HL-60/S4 (cell line): ENCODE measurements around the gene ASAP2.

ENCODE experiments used
- in situ Hi-C: fragments of 300-500 bp; cut with MboI; formaldehyde crosslinking; loops from 2 replicates; pipeline ENCODE4 v1.14.3; 2022; ENCODE audit warnings: low sequenced_read_pairs

ASAP2 gene

DNA sequence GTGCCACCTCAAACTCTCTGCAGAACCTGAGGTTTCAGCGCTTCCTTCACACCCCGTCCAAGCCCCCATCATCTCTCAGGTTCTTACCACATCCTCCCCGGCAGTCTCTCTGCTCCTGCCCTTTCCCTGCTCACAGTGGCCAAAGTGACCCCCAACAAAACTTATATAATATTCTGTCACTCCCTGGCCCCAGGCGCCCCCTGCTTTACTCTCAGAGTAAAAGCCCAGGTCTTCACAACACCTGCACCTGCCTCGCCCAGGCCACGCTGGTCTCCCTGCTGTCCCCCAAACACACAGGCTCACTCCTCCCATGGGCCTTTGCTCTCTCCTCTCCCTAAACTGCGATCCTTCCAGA is 210.3 kb downstream of the ASAP2 start:
- in situ Hi-C loops: no loop called here

DNA sequence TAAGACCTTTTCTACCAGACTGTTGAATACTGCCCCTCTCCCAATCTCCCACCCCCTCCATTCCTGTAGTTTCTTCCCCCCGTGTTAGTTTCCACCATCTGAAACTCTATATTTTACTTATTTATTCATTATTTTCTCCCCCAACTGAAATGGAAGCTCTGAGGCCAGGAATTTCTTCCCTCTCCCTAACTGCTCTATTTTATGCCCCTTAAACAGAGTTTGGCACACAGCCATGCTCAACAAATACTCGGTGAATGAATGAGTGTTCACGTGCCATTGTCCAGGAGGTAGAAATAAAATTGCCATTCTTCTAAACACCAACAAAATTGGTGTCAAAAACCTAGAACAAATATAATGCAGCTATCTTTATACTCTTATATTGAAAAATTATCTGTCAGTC is 211.1 kb downstream of the ASAP2 start:
- in situ Hi-C loops: no loop called here

DNA sequence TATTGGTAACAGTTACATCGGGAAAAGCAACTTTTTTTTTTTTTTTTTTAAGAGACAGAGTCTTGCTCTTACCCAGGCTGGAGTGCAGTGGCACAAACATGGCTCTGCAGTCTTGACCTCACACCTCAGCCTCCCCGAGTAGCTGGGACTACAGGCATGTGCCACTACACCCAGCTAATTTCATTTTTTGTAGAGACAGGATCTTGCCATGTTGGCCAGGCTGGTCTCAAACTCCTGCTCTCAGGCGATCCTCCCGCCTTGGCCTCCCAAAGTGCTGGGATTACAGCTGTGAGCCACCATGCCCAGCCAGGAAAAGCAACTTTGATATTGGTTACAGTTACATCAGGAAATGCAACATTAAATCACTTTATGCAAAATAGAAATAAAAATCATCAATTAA is 212.1 kb downstream of the ASAP2 start:
- in situ Hi-C loops: no loop called here

DNA sequence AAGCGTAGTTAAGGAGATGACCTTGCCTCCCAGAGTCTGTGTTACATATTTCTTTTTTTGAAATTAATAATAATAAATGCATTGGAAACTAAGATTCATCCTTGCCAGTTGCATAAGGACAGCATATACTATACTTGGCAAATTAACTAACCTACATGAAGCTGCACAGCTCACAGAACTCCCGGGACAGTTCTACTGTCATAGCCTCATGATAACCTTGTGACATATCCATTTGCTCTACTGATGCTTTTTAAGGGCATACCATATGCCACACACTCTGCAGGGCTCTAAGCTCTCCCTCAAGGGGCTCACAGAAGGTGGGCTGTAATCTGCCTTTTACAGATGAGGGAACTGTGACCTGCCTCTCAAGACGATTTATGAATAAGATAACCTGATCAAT is 212.9 kb downstream of the ASAP2 start:
- in situ Hi-C loops: no loop called here

DNA sequence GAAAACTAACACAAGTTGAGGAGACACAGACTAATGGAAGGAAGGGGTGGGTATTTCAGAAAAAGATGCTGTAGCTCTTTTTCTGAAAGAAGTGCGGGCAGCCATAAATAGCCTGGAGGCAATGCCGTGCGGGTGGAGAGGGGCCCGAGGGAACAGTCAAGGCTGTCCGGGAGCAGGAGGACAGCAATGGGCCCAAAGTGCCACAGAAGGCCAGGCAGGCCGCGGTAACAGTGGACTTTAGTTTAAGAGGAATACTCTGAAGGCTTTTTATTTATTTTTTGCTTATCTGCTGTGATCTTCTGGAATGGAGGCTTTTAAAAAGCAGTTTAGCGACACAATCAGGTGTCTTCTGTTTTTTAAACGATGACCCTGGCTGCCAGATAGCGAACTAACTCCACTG is 213.9 kb downstream of the ASAP2 start:
- in situ Hi-C loops: no loop called here

DNA sequence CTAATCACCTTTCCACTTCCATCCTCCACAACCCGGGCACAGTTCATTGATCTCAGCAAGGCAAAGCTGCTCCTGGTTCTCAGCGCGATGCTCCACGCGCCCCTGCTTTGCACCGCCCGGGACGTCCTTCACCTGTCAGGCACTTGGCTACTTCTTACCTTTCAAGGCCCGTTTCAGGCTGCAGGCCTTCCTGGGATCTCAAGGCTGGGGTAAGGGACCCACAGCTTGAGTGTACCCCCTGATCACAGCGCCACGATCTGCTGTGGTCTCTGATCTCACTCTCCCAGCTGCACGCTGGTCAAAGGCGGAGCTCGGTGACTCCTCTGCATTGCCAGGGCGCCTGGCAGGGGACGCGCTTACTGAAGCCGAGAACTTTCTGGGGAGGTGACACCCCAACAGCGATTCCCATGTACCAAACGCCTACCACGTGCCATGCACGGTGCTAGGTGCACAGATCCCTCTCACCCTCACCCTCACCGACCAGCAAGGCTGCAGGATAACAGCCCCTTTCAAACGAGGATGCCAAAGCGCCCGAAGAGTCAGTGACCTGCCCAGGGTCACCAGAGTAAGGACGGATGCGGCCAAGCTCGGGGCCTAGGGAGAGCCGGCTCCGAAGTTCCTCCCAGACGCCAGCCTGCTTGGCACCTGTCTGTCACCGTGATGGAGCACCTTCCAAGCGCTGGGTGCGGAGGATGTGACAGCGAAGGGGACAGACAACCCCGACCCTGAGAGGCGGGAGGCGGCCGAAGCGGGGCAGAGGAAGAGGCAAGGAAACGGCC is 215.9 kb downstream of the ASAP2 start:
- in situ Hi-C loops: no loop called here

DNA sequence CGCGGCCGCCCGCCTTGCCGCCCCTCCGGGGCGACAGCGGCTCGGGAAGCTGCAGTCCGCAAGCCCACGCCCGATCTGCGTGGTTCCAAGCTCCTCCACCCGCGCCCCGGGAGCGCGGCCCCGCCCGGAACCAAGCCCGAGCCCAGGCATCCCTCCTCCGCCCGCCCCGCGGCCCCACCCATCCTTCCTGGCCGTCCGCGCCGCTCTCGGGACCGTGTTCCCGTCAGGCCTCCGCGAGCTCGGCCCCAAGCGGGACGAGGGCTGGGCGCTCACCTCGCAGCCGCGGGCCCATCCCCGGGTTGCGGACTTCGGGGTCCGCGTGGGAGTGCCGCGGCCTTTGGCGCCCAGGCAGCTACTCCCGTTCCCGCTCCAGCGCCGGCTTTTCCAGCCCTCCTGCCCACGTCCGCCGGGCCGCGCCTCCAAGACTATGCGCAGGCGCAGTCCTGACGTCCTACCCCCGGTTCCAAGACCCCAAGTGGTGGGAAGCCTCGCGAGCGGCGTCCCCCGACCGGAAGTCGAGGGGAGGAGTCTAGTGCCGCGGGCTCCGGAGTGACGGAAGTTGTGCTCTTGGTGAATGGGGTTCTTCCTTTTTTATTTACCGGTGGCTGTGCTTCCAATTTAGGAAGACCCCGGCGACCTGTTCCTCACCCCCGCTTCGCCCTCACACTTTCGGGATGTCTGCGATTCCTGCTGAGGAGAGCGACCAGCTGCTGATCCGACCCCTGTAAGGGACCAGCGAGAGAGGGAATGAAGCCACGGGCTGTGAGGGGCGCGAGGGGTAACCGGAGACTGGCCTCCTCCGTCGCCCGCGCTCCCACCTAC is 216.7 kb downstream of the ASAP2 start, which contains the start of the genes CPSF3 and ITGB1BP1:
Gene CPSF3 (plus strand): TSS at position 555 of the 822 bp plus-strand sequence. CDS start 120 bp downstream, at position 675.
Gene ITGB1BP1 (minus strand): TSS at position 429 of the 822 bp plus-strand sequence. CDS start 4,831 bp downstream, outside the sequence.
- in situ Hi-C loops: no loop called here

DNA sequence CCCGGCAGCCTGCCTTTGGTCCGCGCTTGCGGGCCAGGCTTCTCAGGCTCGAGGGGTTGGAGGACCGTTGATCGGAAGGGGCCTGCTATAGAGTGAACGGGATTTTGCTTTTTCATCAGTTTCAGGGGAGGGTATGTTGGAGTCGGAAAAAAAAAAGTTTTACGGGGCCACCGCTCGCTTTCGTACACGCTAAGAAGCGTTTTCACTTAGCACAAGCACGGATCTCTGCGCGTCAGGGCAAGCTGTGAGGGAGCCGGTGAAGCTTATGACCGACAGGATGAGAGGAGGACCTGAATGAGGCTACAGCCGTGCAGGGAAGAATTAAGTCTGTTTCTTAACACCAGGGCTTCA is 217.3 kb downstream of the ASAP2 start:
- in situ Hi-C loops: no loop called here

DNA sequence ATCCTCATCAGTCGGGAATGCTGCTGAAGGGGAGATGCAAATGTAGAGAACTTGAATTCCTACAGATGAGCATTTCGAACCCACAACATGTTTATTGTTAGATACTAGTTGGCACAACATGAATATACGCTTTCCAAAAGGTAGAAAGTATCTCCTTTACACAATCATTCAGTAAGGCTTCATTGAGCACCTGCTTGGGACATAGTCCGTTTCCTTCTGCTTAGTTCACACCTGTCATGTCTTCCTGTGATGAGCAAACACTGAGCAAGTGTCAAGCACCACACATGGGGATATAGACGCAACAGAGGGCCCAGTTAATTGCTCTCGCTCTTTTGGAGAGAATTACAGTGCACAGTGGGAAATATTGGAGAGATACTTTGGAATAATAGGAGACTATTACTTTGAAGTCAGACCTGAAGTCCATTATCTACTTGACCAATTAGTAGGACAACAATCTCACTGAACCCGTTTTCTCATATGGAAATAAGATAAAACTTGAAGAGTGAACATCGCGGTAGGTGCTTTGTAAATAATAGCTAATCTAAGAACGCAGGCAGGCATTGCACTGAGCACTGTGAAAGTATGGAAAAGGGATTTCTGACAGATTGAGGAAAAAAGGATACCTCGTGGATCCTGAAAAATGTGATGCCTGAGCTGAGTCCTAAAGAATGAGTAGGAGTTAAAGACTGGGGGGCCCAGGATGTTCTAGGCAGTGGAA is 218.0 kb downstream of the ASAP2 start:
- in situ Hi-C loops: no loop called here

DNA sequence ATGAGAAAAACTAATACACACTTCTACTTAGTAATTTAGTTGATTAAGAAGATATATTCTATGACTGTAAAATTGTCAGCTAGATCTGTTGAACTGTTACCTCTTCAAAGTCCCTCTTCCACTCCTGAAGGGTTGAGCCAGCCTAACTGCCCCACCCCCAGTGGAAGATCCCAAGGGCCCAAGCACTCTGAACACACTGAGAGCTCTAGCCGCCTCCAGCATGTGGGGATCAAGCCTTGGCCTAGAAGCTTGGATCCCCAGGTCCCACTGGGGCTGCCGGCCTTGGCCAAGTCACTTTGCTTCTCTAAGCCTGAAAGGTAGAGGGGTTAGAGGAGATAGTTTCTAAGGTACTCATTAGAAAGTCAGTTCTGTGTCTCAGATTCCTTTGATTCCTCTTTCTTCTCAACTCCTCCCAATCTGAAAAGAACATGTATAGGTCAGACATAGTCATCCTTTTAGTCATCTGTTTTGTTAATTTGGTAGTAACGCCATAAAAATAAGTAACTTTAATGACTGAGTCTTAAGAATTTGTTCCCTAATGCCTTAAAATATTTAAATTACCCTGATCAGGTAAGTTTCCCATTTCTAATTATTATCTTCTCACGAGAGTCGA is 222.5 kb downstream of the ASAP2 start:
- in situ Hi-C loops: no loop called here

DNA sequence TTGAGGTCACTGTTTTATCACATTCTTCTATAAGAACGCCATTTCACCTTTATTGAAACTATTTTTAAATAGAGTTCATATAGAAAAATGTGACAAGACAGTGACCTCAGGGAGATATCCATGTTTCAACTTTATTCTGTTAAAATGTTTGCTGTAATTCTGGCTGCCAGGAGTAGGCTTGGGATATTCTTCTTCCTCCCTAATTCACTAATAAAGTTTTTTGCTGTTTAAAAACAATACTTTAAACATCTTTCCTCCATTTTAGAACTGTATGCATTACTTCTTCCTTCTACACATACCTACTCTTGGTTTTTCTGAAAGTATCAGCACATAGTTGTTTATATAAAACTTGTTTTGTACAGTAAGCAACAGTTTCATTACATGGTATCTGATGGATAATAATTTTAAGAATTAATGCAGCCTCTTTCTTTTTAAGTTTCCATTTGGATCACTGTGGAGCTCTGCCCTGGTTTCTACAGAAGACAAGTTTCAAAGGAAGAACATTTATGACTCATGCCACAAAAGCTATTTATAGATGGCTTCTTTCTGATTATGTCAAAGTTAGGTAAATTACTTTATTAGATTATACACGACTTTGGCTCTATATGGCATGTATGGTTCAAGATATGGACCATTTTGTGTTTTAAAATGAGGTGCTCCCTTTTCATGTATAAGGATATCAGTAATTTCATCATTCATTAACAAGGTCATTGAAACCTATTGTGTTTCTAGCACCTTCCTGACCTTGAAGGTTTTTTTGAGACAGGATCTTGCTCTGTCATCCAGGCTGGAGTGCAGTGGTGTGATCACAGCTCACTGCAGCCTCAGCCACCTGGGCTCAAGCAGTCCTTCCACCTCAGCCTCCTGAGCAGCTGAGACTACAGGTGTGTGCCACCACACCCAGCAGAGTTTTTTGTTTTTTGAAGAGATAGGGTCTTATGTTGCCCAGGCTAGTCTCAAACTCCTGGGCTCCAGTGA is 224.0 kb downstream of the ASAP2 start:
- in situ Hi-C loops: no loop called here

DNA sequence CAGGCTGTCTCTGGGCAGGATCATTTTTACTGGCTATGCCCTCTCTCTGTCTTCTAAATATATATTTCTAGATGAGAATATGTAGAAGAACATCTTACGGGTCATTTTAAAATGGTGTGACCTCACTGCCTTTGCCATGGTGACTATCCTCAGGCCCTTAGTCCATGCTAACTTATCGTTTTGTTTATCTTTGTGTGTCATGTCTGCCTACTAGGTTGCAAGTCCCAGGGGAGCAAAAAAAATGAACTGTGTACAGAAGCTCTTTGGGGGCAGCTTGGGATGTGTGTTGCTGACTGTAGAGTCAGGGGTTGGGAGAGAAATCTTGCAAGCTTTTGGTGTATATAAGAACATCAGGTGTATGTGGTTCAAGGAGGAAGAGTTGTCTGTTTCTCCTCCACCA is 227.9 kb downstream of the ASAP2 start:
- in situ Hi-C loops: no loop called here

DNA sequence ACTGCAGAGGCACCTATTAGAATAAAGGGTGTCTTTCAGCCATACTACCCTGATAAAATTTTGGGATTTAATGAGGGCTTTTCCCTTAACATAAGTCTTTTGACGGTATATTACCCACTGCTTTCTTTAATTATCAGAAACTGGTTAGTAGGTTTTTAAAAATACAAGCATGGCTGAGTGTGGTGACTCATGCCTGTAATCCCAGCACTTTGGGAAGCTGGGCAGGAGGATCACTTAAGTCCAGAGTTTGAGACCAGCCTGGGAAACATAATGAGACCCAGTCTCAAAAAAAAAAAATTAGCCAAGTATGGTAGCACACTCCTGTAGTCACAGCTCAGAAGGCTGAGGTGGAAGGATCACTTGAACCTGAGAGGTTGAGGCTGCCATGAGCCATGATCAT is 232.9 kb downstream of the ASAP2 start:
- in situ Hi-C loops: no loop called here

DNA sequence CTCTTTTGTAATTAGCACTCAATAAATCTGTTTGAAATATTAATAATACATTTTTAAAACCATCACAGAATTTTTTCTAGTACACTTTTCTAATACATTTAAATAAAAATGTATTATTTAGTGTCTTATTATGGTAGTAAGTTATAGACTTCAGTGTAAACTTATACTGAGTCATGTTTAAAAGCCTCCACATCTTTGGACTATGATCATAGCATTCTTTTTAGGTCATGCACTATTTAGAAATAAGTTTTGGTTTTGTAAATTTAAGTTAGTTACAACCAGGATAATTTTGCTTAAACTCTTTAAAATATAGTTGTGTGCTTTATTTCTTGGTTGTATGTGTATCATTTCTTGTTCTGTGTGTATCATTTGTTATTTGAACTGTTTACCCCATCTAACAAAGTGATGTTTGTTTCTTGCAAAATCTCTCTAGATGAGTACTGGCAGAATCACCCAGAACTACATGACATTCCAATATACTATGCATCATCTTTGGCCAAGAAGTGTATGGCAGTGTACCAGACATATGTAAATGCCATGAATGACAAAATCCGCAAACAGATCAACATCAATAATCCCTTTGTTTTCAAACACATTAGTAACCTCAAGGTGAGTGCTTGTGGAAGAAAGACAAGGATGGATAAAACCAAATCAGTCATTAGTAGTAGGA is 233.6 kb downstream of the ASAP2 start:
- in situ Hi-C loops: no loop called here

DNA sequence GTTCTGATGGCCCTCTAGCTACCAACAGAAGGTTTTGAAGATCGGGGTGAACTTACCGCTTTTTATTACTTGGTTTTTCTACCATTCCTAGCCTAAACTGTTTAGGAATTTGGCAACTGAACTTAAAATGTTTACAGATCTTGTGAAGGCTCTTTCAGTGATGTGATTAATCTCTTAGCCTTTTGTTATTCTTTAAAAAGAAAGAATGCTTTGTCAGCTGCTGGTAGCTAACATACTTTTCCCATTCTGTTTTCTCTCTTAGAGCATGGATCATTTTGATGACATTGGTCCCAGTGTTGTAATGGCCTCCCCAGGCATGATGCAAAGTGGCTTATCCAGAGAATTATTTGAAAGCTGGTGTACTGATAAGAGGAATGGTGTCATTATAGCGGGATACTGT is 234.9 kb downstream of the ASAP2 start:
- in situ Hi-C loops: no loop called here

DNA sequence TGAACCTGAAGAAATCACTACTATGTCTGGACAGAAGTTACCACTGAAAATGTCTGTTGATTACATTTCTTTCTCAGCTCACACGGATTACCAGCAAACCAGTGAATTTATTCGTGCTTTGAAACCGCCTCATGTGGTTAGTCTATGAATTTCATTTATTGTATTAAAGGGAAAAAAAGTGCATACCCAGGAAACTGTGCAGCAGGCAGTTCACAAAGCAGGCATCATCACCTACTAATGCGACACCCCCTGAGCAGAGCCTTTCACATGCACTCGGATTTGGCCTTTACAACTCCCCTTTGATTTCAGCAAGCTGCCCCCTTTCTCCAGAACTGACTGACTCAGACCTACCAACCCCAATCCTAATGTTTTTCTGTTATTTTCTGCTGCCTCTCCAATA is 236.9 kb downstream of the ASAP2 start:
- in situ Hi-C loops: no loop called here

DNA sequence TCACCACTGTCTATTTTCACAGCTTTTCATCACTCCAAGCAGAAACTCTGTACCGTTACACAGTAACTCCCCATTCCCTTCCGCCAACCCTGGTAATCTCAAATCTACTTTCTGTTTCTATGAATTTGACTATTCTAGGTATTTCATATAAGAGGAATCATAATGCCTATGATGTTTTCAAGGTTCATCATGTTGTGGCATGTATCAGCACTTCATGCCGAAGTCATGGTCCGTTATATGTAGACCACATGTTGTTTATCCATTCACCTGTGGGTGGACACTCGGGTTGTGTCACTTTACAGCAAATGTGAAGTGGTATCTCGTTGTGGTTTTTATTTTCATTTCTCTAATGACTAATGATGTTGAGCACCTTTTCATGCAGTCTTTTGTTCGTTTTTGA is 238.5 kb downstream of the ASAP2 start:
- in situ Hi-C loops: no loop called here

DNA sequence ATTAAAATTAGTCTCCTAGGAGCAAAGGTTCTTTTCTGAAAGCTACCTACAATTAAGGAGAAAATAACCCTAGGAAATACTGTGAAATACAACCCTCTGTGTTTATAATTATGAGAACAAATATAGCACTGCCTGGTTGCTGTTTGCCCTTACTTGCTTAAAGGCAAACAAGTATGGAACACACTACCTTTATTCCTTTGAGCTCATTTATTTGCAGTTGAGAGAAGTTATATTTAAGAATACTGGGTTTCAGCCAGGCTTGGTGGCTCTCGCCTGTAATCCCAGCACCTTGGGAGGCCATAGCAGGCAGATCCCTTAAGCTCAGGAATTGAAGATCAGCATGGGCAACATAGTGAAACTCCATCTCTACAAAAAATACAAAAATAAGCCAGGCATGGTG is 244.6 kb downstream of the ASAP2 start:
- in situ Hi-C loops: no loop called here
